Stimulated activated CD4-positive, alpha-beta T cell treated with anti-CD3 and anti-CD28 coated beads, TNF-alpha, amount 100 ng/mL, for 4 hours (primary cell): ENCODE results near the gene CARD10.

Experiments
- DNase-seq, 3 experiments: peaks; one replicate each; pipeline ENCODE4 v3.0.0-alpha.2; 2020; ENCODE audit warnings: low read depth in 3 of 3

Gene CARD10

GRCh38 chr22:37502342-37503182 is 16.7 kb downstream of the CARD10 start:
- no peak for DNase-seq

GRCh38 chr22:37501610-37502341 is 17.4 kb downstream of the CARD10 start:
- DNase-seq: no peak

- no peak for DNase-seq
Observed at GRCh38 chr22:37500745-37501609, 18.2 kb downstream of the CARD10 start.

- DNase-seq: no peak
Observed at GRCh38 chr22:37499789-37500540, 19.2 kb downstream of the CARD10 start.

GRCh38 chr22:37499027-37499707 is 20.0 kb downstream of the CARD10 start:
- no peak for DNase-seq

GRCh38 chr22:37498289-37498909 is 20.8 kb downstream of the CARD10 start:
- DNase-seq: peak; percentile 43 to 52 (median 44)

GRCh38 chr22:37497062-37497599 is 22.1 kb downstream of the CARD10 start:
- no peak for DNase-seq

GRCh38 chr22:37496651-37497050 is 22.6 kb downstream of the CARD10 start:
- no peak for DNase-seq

- no peak for DNase-seq
Observed at GRCh38 chr22:37493979-37494378, 25.2 kb downstream of the CARD10 start.

GRCh38 chr22:37492428-37493344 is 26.5 kb downstream of the CARD10 start:
- DNase-seq: peak in 2 of 3 experiments; percentile 34 to 37

GRCh38 chr22:37491559-37492427 is 27.4 kb downstream of the CARD10 start:
- no peak for DNase-seq

GRCh38 chr22:37491106-37491505 is 28.1 kb downstream of the CARD10 start:
- DNase-seq: no peak

- no peak for DNase-seq
Observed at GRCh38 chr22:37489983-37490382, 29.2 kb downstream of the CARD10 start.

- DNase-seq: no peak
Observed at GRCh38 chr22:37488337-37489135, 30.7 kb downstream of the CARD10 start.

- DNase-seq: no peak
Observed at GRCh38 chr22:37487571-37487970, 31.6 kb downstream of the CARD10 start.

GRCh38 chr22:37487129-37487528 is 32.1 kb downstream of the CARD10 start:
- DNase-seq: no peak

GRCh38 chr22:37486224-37486845 is 32.9 kb downstream of the CARD10 start, which contains the start of gene MFNG:
Gene MFNG (minus strand): TSS chr22:37486384. CDS start chr22:37486177, 207 bp downstream.
- DNase-seq: peak; percentile 58 to 60 (median 59)
